ENCODE results near the gene TCTN1. TPM values are rescaled to one million over a fixed set of nuclear protein-coding genes. Genes with fewer than 3 reads are reported as not detected.

Gene TCTN1
- total and polyA plus RNA-seq, 2 donors (not counting 1 experiment from before 2014, with no cell fraction given): 49.1 to 69.8 TPM

Small RNAs within 50 kb of the gene (small RNA-seq; reads per million reads assigned to genes)
- not detected for gene RN7SL387P (ENCODE audit: insufficient read length, low read depth, low replicate concordance)

Other genes starting within 250 kb of the TCTN1 start
- gene ANAPC7, start 210.4 kb upstream of the TCTN1 start, total RNA-seq: 68.4 and 68.8 TPM in 2 replicates
- gene ANAPC7, start 210.4 kb upstream of the TCTN1 start, polyA plus RNA-seq: 56.9 and 60.1 TPM in 2 replicates
- gene ARPC3, start 163.8 kb upstream of the TCTN1 start, total RNA-seq: 360 and 374 TPM in 2 replicates
- 121 and 197 TPM in 2 replicates for gene ARPC3, start 163.8 kb upstream of the TCTN1 start, polyA plus RNA-seq
- 12.3 and 13.4 TPM in 2 replicates for gene GPN3, start 145.9 kb upstream of the TCTN1 start, total RNA-seq
- 5.3 and 6.7 TPM in 2 replicates for gene GPN3, start 145.9 kb upstream of the TCTN1 start, polyA plus RNA-seq
- gene FAM216A, start 145.3 kb upstream of the TCTN1 start, total RNA-seq: 15.4 and 15.7 TPM in 2 replicates
- 19.7 and 25.2 TPM in 2 replicates for gene FAM216A, start 145.3 kb upstream of the TCTN1 start, polyA plus RNA-seq
- gene VPS29, start 112.0 kb upstream of the TCTN1 start, total RNA-seq: 117 and 118 TPM in 2 replicates
- 104 and 115 TPM in 2 replicates for gene VPS29, start 112.0 kb upstream of the TCTN1 start, polyA plus RNA-seq
- gene RAD9B, start 111.8 kb upstream of the TCTN1 start, total RNA-seq: 1.5 and 1.7 TPM in 2 replicates
- gene RAD9B, start 111.8 kb upstream of the TCTN1 start, polyA plus RNA-seq: 0.59 and 0.75 TPM in 2 replicates
- gene PPTC7, start 30.8 kb upstream of the TCTN1 start, total RNA-seq: 44.9 and 45.6 TPM in 2 replicates
- 20.7 and 48.9 TPM in 2 replicates for gene PPTC7, start 30.8 kb upstream of the TCTN1 start, polyA plus RNA-seq
- gene HVCN1, start 75.0 kb downstream of the TCTN1 start, total RNA-seq: 216 and 228 TPM in 2 replicates
- 422 and 658 TPM in 2 replicates for gene HVCN1, start 75.0 kb downstream of the TCTN1 start, polyA plus RNA-seq
- gene PPP1CC, start 128.8 kb downstream of the TCTN1 start, total RNA-seq: 146 and 150 TPM in 2 replicates
- 70.0 and 90.8 TPM in 2 replicates for gene PPP1CC, start 128.8 kb downstream of the TCTN1 start, polyA plus RNA-seq
- not detected in 2 replicates for gene CCDC63, start 232.9 kb downstream of the TCTN1 start, total RNA-seq
- gene CCDC63, start 232.9 kb downstream of the TCTN1 start, polyA plus RNA-seq: not detected in 2 replicates